RWPE1 (cell line): ENCODE measurements around the gene PRADC1.

Experiments used
- CTCF ChIA-PET: fragments of 350-600 bp; sonication (Branson Sonifier 250); formaldehyde crosslinking; extraction: SDS; loops from one replicate; lab custom pipeline; 2021; lab: Yijun Ruan, JAX
- POLR2A ChIA-PET: fragments of 400-600 bp; formaldehyde crosslinking; extraction: SDS; loops from one replicate; lab custom pipeline; 2020; ENCODE audit warnings: antibody characterized with exemption; ENCODE audit not compliant: low non-redundant PET; lab: Yijun Ruan, JAX
- DNase-seq: peaks from one replicate; pipeline ENCODE4 v3.0.0; 2012; ENCODE audit warnings: low spot score
- H3K27ac ChIP-seq: fragments of 450-650 bp; 2 replicates; pipeline ENCODE4 v1.5.1; 2017
- TF ChIP-seq, protein P1 (sequence below): fragments of 450-650 bp; conservative IDR thresholded peaks from 2 replicates; pipeline ENCODE4 v1.5.1; 2017; ENCODE audit warnings: low read depth, mild to moderate bottlenecking

PRADC1 gene

DNA sequence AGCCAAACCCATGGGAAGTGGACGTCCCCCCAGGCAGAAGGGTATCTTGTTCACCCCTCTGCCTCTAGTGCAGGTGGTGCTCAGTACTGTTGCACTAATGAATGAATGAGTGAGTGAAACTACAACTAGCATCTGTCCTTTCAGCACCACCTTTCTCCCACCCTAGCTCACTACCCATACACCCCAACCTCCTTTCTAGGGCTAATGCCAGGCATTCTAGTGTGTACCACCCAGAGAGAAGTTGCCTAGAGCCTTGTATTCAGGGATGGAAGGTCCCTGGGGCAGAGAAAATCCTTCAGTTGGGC is 23.5 kb upstream of the PRADC1 start:
- POLR2A ChIA-PET = no interaction called here
- no peak overlapping the region for H3K27ac ChIP-seq
- no peak for DNase-seq
- TF ChIP-seq, protein P1, sequence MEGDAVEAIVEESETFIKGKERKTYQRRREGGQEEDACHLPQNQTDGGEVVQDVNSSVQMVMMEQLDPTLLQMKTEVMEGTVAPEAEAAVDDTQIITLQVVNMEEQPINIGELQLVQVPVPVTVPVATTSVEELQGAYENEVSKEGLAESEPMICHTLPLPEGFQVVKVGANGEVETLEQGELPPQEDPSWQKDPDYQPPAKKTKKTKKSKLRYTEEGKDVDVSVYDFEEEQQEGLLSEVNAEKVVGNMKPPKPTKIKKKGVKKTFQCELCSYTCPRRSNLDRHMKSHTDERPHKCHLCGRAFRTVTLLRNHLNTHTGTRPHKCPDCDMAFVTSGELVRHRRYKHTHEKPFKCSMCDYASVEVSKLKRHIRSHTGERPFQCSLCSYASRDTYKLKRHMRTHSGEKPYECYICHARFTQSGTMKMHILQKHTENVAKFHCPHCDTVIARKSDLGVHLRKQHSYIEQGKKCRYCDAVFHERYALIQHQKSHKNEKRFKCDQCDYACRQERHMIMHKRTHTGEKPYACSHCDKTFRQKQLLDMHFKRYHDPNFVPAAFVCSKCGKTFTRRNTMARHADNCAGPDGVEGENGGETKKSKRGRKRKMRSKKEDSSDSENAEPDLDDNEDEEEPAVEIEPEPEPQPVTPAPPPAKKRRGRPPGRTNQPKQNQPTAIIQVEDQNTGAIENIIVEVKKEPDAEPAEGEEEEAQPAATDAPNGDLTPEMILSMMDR = no peak
- CTCF ChIA-PET = interaction anchor here (0.6 to 1.0 kb wide), 2 partner anchors 12 to 360 kb away, joined by 4 read pairs; no protein-coding TSS in a partner anchor

DNA sequence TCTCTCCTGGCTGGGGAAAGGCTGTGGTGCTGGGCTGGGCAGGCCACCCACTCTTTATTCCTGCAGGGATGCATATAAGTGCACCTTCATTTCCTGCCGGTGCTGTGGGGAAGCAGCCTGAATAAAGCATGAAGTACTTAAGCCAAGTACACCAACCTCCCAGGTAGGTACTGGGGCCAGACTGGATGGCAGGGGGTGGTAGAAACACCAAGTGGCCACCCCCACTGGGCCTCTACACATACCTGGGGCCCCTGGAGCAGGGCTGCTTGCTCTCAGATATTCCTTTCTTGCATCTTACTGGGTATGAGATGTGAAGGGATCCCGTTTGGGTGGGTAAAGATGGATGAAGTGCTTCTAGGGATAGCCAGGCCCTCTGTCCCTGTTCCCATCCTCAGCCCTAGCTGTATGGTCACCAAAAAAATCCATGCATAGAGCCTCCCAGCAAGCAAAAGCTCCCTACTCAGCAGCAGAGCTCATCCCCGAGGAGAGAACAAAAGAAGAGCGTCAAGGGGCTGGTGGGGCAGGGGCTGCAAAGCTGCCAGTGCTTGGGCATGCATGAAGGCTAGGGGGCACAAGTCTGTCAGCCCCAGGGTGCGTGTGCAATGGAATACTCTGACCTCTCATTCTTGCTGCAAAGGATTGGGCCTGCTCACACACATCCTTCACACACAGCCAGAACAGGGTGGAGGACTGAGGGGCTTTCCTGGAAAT is 23.0 kb upstream of the PRADC1 start:
- no peak for DNase-seq
- TF ChIP-seq, protein P1 = no peak
- CTCF ChIA-PET = interaction anchor here (0.6 to 1.0 kb wide), 2 partner anchors 13 to 359 kb away, joined by 4 read pairs; no protein-coding TSS in a partner anchor
- POLR2A ChIA-PET = no interaction called here
- peak overlapping the region; percentile 65 for H3K27ac ChIP-seq

DNA sequence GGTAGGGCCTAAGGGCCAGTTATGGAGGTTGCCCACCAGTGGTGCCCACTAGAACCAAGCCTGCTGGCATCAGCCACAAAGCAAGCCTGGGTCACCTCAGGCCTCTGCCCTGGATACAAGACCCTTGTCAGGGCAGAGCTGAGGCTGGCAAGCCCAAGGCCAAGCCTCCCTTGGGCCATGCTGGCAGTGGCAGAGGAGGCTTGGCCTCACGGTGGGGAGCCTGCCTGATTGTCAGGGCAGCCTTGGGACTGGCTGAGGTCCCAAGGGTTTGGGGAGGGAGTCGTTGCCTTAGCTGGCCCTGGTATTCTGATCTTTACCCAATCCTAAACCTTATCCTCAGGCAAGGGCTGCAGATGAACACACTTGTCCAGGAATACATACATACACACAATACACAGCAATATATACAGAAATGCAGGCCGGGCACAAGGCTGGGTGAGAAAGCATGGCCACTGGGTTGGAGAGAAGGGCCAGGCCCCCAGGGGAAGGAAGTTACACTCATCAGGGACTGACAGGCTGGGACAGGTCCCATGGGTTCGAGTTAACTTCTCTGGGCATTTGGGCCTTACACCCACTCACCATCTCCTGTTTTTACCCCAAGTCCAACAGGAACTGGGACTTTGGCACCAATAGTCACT is 22.1 kb upstream of the PRADC1 start:
- DNase-seq = no peak
- peak overlapping the region; percentile 65 for H3K27ac ChIP-seq
- ChIA-PET POLR2A (no interaction called here), CTCF (interaction anchor here (0.7 kb wide), 1 partner anchor 43 kb away, joined by 3 read pairs; no protein-coding TSS in a partner anchor)
- TF ChIP-seq, protein P1 = no peak

DNA sequence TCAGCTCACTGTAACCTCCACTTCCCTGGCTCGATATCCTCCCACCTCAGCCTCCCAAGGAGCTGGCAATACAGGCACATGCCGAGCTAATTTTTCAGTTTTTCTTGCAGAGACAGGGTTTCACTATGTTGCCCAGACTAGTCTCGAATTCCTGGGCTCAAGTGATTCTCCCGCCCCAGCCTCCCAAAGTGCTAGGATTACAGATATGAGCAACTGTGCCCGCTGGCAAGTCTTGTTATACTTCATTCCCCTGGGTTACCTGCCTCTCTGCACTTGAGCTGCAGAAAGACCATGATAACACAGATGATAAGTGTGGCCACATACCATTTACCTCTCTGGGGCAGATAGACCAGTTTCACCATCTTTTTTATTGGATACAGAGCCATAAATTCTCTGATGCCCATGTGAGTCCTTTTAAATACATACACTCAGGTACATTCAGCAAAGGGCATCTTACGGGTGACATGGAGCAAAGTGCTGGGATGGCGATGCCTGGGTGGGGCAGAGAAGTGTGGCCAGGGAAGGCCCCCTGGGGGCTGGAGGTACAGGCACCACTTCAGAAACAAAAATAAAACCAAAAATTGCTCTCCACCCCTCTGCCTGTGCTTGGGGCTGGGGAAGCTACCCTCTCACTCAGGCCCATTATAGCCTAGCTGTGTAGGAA is 21.4 kb upstream of the PRADC1 start:
- TF ChIP-seq, protein P1 = no peak
- DNase-seq = no peak
- peak overlapping the region; percentile 65 for H3K27ac ChIP-seq
- ChIA-PET CTCF (interaction anchor here (0.5 to 0.7 kb wide), 2 partner anchors 42 to 391 kb away, joined by 3 read pairs; no protein-coding TSS in a partner anchor), POLR2A (no interaction called here)

DNA sequence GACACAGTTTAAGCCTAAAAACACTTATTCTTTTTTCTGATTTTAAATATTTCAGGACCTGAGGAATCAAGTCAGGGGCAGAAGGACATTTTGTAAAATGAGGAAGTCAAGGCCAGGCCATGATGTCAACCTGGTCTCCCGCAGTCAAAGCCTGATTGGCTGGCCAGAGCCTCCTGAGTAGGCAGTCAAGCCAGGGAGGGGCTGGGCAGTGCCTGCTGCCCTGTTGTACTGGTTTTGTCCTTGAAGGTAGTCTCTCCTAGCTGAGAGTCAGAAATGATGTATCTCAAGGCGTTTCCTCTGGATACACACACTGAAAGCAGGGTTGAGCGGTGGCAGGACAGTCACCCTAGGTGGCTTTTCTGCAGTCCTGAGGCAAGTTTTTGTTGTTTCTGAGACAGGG is 20.9 kb upstream of the PRADC1 start:
- TF ChIP-seq, protein P1 = no peak
- peak overlapping the region; percentile 65 for H3K27ac ChIP-seq
- POLR2A ChIA-PET = interaction anchor here (0.6 kb wide), 1 partner anchor 59 kb away, joined by 3 read pairs; no protein-coding TSS in a partner anchor
- DNase-seq = no peak
- CTCF ChIA-PET = interaction anchor here (0.5 kb wide), 1 partner anchor 390 kb away, joined by 3 read pairs; no protein-coding TSS in a partner anchor

DNA sequence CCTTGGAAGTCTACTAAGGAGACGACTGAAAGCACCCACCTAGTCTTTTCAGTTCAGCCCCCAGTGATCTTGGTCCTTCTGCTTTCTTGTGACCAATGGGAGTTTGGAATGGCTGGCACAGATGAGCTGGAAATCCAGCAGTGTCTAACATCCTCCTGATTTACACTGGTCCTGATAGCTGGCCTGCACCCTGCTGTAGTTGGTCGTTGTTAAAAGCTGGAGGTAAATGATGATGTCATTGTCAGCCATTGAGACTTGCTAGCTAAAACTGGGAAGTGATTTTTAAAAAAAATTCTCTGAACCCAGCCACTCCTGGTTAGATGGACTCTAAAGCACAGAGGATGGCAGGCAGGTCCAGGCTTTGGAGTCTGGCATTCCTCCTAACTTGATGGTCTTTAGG is 20.4 kb upstream of the PRADC1 start:
- CTCF ChIA-PET = no interaction called here
- POLR2A ChIA-PET = interaction anchor here (0.6 kb wide), 1 partner anchor 59 kb away, joined by 3 read pairs; no protein-coding TSS in a partner anchor
- TF ChIP-seq, protein P1 = no peak

More for the DNA sequence above, 20.4 kb upstream of the PRADC1 start:
- DNase-seq = no peak
- H3K27ac ChIP-seq = no peak overlapping the region
